K562 (cell line): Measurements from ENCODE around the gene KRTAP5-1. TPM values are rescaled to one million over a fixed set of nuclear protein-coding genes. Genes with fewer than 3 reads are reported as not detected.

ENCODE experiments used
- ATAC-seq: fragments of 200-7000 bp; cut with Tn5 transposase; 3 replicates; pipeline ENCODE4 v1.9.1; 2020; ENCODE audit warnings: moderate library complexity
- BruUV-seq: library from RNA; stranded (reverse); fragments of 400-500 nt; replicated peaks from 2 replicates; lab custom pipeline; 2021; lab: Mats Ljungman, UMichigan
- CTCF ChIA-PET: fragments of 300-600 bp; formaldehyde crosslinking; extraction: SDS; loops from one replicate; lab custom pipeline; 2021; ENCODE audit warnings: low intra/inter-chr PET ratio; lab: Yijun Ruan, JAX
- POLR2A ChIA-PET: fragments of 300-600, 350-650 bp; sonication (Branson Sonifier 250); formaldehyde crosslinking; extraction: SDS; loops from one replicate; lab custom pipeline; 2021; ENCODE audit warnings: antibody characterized with exemption, inconsistent platforms; lab: Yijun Ruan, JAX
- DNase-seq, 4 experiments: peaks; one replicate each; pipeline versions ENCODE4 v3.0.0 to v3.0.0-alpha.2; 2011 to 2018; ENCODE audit warnings: low spot score in 3 of 4, mixed read lengths in 3 of 4; ENCODE audit errors: extremely low read depth in 1 of 4
- FAIRE-seq: peaks from 2 replicates; lab custom pipeline; 2011; peaks lifted over from hg19 to GRCh38; lab: Jason Lieb, UNC
- H2AFZ ChIP-seq: 2 replicates; pipeline ENCODE4 v1.6.0; 2011; ENCODE audit warnings: low read depth, low read length, control low read depth, inconsistent platforms
- H3K27ac ChIP-seq: fragments of 200-600 bp; 3 replicates; pipeline ENCODE4 v1.8.0; 2011; ENCODE audit warnings: low read depth, mild to moderate bottlenecking, control low read depth, inconsistent platforms, low read length, moderate library complexity, mixed read lengths; ENCODE audit errors: extremely low read depth
- H3K27me3 ChIP-seq, 2 experiments: fragments of 300-600 bp in 1 of 2; 2 replicates in 1 of 2; 3 replicates in 1 of 2; pipeline versions ENCODE4 v1.6.0 to v1.8.0; 2011; ENCODE audit warnings: inconsistent platforms in 2 of 2, low read length in 2 of 2, mild to moderate bottlenecking in 1 of 2, mixed read lengths in 1 of 2, moderate library complexity in 1 of 2; ENCODE audit not compliant: control insufficient read depth in 2 of 2, insufficient read depth in 2 of 2
- H3K36me3 ChIP-seq: fragments of 300-600 bp; 3 replicates; pipeline ENCODE4 v1.8.0; 2011; ENCODE audit warnings: mild to moderate bottlenecking, low read length, inconsistent platforms; ENCODE audit not compliant: control insufficient read depth, insufficient read depth
- H3K4me1 ChIP-seq, 2 experiments: fragments of 200-600 bp in 1 of 2; replicated peaks in 1 of 2; 2 replicates in 1 of 2; 3 replicates in 1 of 2; pipeline versions ENCODE4 v1.5.1 to v1.8.0; 2011; ENCODE audit warnings: inconsistent platforms in 2 of 2, low read length in 2 of 2, mild to moderate bottlenecking in 1 of 2, mixed read lengths in 1 of 2, moderate library complexity in 1 of 2; ENCODE audit not compliant: control insufficient read depth in 2 of 2, insufficient read depth in 2 of 2
- H3K4me2 ChIP-seq: 2 replicates; pipeline ENCODE4 v1.6.1; 2011; ENCODE audit warnings: low read length, control low read depth, inconsistent platforms, mixed read lengths; ENCODE audit not compliant: insufficient read depth
- H3K4me3 ChIP-seq: fragments of 200-600 bp; sonication (generic), shearing (Covaris generic); 2 replicates; pipeline ENCODE4 v1.5.1; 2016; ENCODE audit warnings: control low read depth, inconsistent platforms
- H3K79me2 ChIP-seq: fragments of 200-600 bp; 3 replicates; pipeline ENCODE4 v1.8.0; 2011; ENCODE audit warnings: low read length, inconsistent platforms; ENCODE audit not compliant: control insufficient read depth, insufficient read depth
- H3K9ac ChIP-seq, 2 experiments: 2 replicates each; pipeline versions ENCODE4 v1.6.0 to v1.6.1; 2011; ENCODE audit warnings: low read depth in 2 of 2, low read length in 2 of 2, control low read depth in 1 of 2, inconsistent platforms in 1 of 2, mild to moderate bottlenecking in 1 of 2, mixed read lengths in 1 of 2; ENCODE audit not compliant: insufficient read depth in 1 of 2
- H3K9me1 ChIP-seq: one replicate; pipeline ENCODE4 v1.6.0; 2011; ENCODE audit warnings: inconsistent platforms, mild to moderate bottlenecking, low read length, moderate library complexity; ENCODE audit not compliant: control insufficient read depth, insufficient read depth
- H3K9me3 ChIP-seq: replicated peaks from 2 replicates; pipeline ENCODE4 v1.5.1; 2011; ENCODE audit warnings: low read depth, low read length, inconsistent platforms; ENCODE audit not compliant: control insufficient read depth, insufficient read depth
- H4K20me1 ChIP-seq: replicated peaks from 2 replicates; pipeline ENCODE4 v1.6.1; 2011; ENCODE audit warnings: low read length, inconsistent platforms, mixed read lengths; ENCODE audit not compliant: control insufficient read depth, insufficient read depth
- BACH1 ChIP-seq: fragments of 200-800 bp; sonication (Bioruptor generic); IDR thresholded peaks from 2 replicates; pipeline ENCODE4 v1.6.1; 2016; ENCODE audit warnings: missing genetic modification characterization, missing compliant biosample characterization
- CBX2 ChIP-seq: fragments of 200-600 bp; sonication (generic); IDR thresholded peaks from one replicate; pipeline ENCODE4 v1.6.1; 2012; ENCODE audit warnings: mild to moderate bottlenecking, low read length, inconsistent platforms; ENCODE audit not compliant: insufficient read depth, poor library complexity, severe bottlenecking
- DPF2 ChIP-seq: fragments of 450-650 bp; IDR thresholded peaks from 2 replicates; pipeline ENCODE4 v1.6.1; 2016
- HMG20B ChIP-seq: fragments of 250-450 bp; sonication (Bioruptor Pico); IDR thresholded peaks from 2 replicates; pipeline ENCODE4 v1.5.0; 2021; ENCODE audit warnings: mild to moderate bottlenecking
- NFE2L1 ChIP-seq: fragments of 450-650 bp; IDR thresholded peaks from 2 replicates; pipeline ENCODE4 v1.6.1; 2016; ENCODE audit warnings: missing genetic modification characterization, low read depth, mild to moderate bottlenecking, missing compliant biosample characterization, moderate library complexity, borderline replicate concordance
- NFXL1 ChIP-seq: fragments of 450-650 bp; formaldehyde crosslinking; IDR thresholded peaks from 2 replicates; pipeline ENCODE4 v1.4.0; 2021; ENCODE audit warnings: mild to moderate bottlenecking
- RBM34 ChIP-seq: fragments of 200-400 bp; formaldehyde crosslinking; IDR thresholded peaks from 2 replicates; pipeline ENCODE4 v1.6.1; 2018; ENCODE audit warnings: low read length, borderline replicate concordance; ENCODE audit not compliant: insufficient read depth
- RUNX1 ChIP-seq: sonication (generic); IDR thresholded peaks from 2 replicates; pipeline ENCODE4 v1.6.1; 2016; ENCODE audit warnings: antibody characterized with exemption, low read depth
- ZFPM2 ChIP-seq: fragments of 250-450 bp; sonication (Bioruptor Pico); IDR thresholded peaks from 2 replicates; pipeline ENCODE4 v1.5.1; 2022; ENCODE audit warnings: mild to moderate bottlenecking
- ZNF175 ChIP-seq: fragments of 200-800 bp; sonication (Bioruptor generic); IDR thresholded peaks from 2 replicates; pipeline ENCODE4 v1.6.1; 2016; ENCODE audit warnings: low read depth, mild to moderate bottlenecking, missing genetic modification characterization, missing compliant biosample characterization
- WGBS: fragments of 100-300 bp; shearing (Covaris generic); methylation state at CpG from one replicate; pipeline ENCODE4 v1.1.6; 2016; ENCODE audit warnings: low coverage, mixed read lengths; ENCODE audit not compliant: insufficient coverage; ENCODE audit errors: missing lambda C conversion rate; 5-methylcytosine and 5-hydroxymethylcytosine counted together
- in situ Hi-C: fragments of 300-500 bp; cut with MboI; formaldehyde crosslinking; loops from 4 replicates; pipeline ENCODE4 v1.15.0; 2018; ENCODE audit warnings: inconsistent platforms, mixed read lengths
- intact Hi-C: fragments of 100-400 bp; cut with micrococcal nuclease; formaldehyde crosslinking; loops from 2 replicates; pipeline ENCODE4 v1.14.2; 2022
- polyA plus RNA-seq, 8 experiments: library from polyadenylated mRNA; depleted of rRNA in 4 of 8; stranded (reverse) in 5 of 8; unstranded in 3 of 8; fragments of >200 nt; fragmentation: Nextera tagmentation in 2 of 8; fragmentation: Illumina TruSeq in 1 of 8; extraction: Ambion mirVana in 2 of 8; extraction: Trizol in 1 of 8; gene quantifications; 2 replicates each; pipeline versions ENCODE4 v1.2.1 to v1.2.3, GENCODE V29; 2011 to 2014; ENCODE audit warnings: inconsistent platforms in 1 of 8, missing spikeins in 1 of 8
- total RNA-seq, 7 experiments: library from RNA; depleted of rRNA in 6 of 7; stranded (reverse); fragments of >200 nt in 6 of 7; fragmentation: Illumina TruSeq in 2 of 7; extraction: Trizol in 2 of 7; gene quantifications; 2 replicates each; pipeline versions ENCODE4 v1.2.1 to v1.2.3, GENCODE V29; 2011 to 2021; ENCODE audit warnings: low replicate concordance in 1 of 7
- TF ChIP-seq, protein P1 (sequence below): fragments of 250-450 bp; sonication (Bioruptor Pico); IDR thresholded peaks from 2 replicates; pipeline ENCODE4 v1.8.0; 2022; ENCODE audit warnings: inconsistent platforms
- TF ChIP-seq, protein P2 (sequence below): sonication (generic); formaldehyde crosslinking; IDR thresholded peaks from 2 replicates; pipeline ENCODE4 v1.8.1; 2023; ENCODE audit warnings: mild to moderate bottlenecking, missing genetic modification reagents
- TF ChIP-seq, protein P3 (sequence below): sonication (generic); formaldehyde crosslinking; IDR thresholded peaks from 2 replicates; pipeline ENCODE4 v1.8.0; 2022; ENCODE audit warnings: missing genetic modification reagents, mild to moderate bottlenecking, moderate library complexity, borderline replicate concordance

KRTAP5-1 gene
- total and polyA plus RNA-seq, 9 of the 15 experiments (the other 6 are each of a cell fraction or from before 2014, with no cell fraction given), result not detected

DNA sequence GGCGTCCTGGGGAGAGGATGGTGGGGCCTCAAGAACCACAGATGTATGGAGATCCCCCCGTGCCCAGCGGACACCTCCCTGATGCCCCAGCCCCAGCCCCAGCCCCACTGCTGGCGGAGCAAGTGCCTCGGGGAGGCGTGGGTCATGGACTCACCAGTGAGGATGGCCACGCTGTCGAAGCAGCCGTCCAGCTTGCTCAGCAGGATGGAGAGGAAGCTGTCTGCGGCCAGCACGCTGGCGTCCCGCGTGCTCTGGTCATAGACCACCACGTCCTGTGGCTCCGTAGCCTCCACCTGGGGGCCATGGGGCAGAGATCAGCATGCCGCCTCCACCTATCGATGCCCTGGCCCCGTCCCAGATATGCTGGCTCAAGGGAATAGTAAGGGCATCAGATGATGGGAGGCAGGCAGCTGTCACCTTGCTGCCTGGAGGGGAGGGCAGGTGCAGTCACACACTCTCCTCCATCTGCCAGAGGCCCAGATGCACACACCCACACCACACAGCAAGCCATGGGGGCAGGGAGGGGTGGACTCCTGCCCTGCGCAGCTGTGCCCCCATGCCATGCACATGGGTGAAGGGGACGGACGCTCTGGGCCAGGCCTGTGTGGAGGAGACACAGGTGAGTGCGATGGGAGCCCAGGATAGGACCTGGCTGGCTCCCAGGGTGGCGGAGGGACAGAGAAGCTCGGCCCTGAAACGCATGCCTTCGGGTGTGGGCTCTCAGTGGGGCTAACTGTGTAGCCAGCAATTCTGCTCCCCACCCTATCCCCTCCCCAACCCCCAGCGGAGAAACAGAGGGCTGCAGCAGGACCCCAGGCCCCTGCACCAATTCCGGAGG, 21.2 kb downstream of the KRTAP5-1 start:
- Histone ChIP-seq H3K36me3 (no peaks in the 10 kb centered on the region), H3K4me3 (no peak overlapping the region), H3K9ac (peak overlapping the region in 1 of 2 experiments; percentile 81; a peak in 2 of 4 replicates), H2AFZ (no peak overlapping the region), H4K20me1 (peaks cover 55% of the 10 kb centered on the region), H3K27ac (no peak overlapping the region), H3K9me3 (no peaks in the 10 kb centered on the region), H3K79me2 (no peaks in the 10 kb centered on the region), H3K4me2 (no peak overlapping the region), H3K4me1 (peaks cover 0 to 56% of the 10 kb centered on the region in 2 experiments; a peak in 3 of 5 replicates), H3K9me1 (peaks cover 3% of the 10 kb centered on the region), H3K27me3 (peaks cover 0 to 47% of the 10 kb centered on the region in 2 experiments; a peak in 2 of 5 replicates)
- ATAC-seq, result no peak
- no peak for DNase-seq
- in situ Hi-C loops (no loop called here), intact Hi-C loops (no loop called here)
- POLR2A ChIA-PET, result interaction anchor here (0.6 kb wide), 1 partner anchor 89 kb away, joined by 3 read pairs; no protein-coding TSS in a partner anchor
- no TSS peak for BruUV-seq
- WGBS, result 42% methylated on average over 18 of the region's 29 CpGs
- CTCF ChIA-PET, result no interaction called here
- FAIRE-seq, result no peak
- TF ChIP-seq, protein P1, sequence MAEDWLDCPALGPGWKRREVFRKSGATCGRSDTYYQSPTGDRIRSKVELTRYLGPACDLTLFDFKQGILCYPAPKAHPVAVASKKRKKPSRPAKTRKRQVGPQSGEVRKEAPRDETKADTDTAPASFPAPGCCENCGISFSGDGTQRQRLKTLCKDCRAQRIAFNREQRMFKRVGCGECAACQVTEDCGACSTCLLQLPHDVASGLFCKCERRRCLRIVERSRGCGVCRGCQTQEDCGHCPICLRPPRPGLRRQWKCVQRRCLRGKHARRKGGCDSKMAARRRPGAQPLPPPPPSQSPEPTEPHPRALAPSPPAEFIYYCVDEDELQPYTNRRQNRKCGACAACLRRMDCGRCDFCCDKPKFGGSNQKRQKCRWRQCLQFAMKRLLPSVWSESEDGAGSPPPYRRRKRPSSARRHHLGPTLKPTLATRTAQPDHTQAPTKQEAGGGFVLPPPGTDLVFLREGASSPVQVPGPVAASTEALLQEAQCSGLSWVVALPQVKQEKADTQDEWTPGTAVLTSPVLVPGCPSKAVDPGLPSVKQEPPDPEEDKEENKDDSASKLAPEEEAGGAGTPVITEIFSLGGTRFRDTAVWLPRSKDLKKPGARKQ, result no peak
- TF ChIP-seq DPF2 (no peak), ZNF175 (CRISPR knock-in tag) (no peak), CBX2 (no peak), HMG20B (CRISPR knock-in tag) (no peak), RBM34 (no peak), NFXL1 (no peak), BACH1 (no peak), RUNX1 (no peak), ZFPM2 (CRISPR knock-in tag) (no peak), NFE2L1 (tag) (no peak)
- TF ChIP-seq, protein P2, sequence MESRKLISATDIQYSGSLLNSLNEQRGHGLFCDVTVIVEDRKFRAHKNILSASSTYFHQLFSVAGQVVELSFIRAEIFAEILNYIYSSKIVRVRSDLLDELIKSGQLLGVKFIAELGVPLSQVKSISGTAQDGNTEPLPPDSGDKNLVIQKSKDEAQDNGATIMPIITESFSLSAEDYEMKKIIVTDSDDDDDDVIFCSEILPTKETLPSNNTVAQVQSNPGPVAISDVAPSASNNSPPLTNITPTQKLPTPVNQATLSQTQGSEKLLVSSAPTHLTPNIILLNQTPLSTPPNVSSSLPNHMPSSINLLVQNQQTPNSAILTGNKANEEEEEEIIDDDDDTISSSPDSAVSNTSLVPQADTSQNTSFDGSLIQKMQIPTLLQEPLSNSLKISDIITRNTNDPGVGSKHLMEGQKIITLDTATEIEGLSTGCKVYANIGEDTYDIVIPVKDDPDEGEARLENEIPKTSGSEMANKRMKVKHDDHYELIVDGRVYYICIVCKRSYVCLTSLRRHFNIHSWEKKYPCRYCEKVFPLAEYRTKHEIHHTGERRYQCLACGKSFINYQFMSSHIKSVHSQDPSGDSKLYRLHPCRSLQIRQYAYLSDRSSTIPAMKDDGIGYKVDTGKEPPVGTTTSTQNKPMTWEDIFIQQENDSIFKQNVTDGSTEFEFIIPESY (CRISPR knock-in tag), result no peak
- TF ChIP-seq, protein P3, sequence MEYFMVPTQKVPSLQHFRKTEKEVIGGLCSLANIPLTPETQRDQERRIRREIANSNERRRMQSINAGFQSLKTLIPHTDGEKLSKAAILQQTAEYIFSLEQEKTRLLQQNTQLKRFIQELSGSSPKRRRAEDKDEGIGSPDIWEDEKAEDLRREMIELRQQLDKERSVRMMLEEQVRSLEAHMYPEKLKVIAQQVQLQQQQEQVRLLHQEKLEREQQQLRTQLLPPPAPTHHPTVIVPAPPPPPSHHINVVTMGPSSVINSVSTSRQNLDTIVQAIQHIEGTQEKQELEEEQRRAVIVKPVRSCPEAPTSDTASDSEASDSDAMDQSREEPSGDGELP, result no peak
